ENCODE measurements around the gene MBNL1. TPM values are rescaled to one million over a fixed set of nuclear protein-coding genes. Genes with fewer than 3 reads are reported as not detected.
A peak's percentile ranks its signal among the peaks of the same experiment; 100 is the strongest.

MBNL1 gene
- total and polyA plus RNA-seq, 2 of the 13 experiments (the other 11 are each of a cell fraction or from before 2014, with no cell fraction given) = 27.1 to 55.4 TPM

DNA sequence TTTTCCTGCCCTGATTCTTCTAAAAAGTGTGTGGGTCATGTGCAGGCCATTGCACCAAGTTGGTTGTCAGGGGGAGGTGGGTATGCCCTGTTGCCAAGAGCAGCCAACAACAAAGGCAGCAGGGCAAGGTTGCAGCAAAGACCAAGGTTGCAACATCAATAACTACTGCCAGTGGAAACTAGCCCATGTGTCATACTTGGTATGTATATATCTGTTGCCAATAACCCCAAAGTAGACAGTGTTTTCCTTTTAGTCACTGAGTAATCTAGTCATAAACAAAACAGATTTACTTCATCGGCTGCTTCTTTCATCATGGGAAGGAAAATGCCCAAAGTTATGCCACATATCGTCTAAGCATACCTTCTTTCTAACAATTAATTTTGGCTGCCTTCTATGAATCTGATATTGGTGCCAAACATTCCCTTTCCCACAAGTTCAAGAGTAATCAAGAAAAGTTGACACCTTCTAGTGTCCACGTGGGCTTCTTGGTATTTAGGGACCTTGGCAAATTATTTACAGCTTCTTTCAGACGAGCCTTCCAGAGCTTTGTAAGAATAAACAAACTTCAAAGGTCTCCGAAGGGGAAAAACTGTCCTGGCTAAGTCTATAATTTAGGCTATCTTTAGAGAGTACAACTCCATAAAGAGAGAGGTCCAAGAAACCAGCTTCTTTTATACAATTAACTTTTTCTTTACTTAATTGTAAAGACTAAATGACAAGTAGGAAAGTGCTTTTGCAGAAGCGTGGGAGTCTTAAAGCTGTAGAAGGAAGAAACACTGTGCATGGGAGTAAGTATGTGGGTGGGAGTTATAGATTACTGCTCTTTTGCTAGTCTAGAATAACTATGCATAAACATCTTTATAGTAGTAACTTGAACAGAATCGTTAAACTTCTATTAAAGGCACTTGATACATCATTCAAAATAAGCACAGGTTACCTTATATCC, 10.0 kb upstream of the MBNL1 start (continued):
- TF ChIP-seq TEAD2 (CRISPR knock-in tag; IDR thresholded peaks at IDR 0.05) (no peak), ZNF546 (CRISPR knock-in tag; conservative IDR thresholded peaks at IDR 0.05) (no peak), JDP2 (CRISPR knock-in tag; IDR thresholded peaks at IDR 0.05; ENCODE audit: borderline replicate concordance) (no peak), ZNF24 (IDR thresholded peaks at IDR 0.05) (no peak), SRSF1 (optimal IDR thresholded peaks at IDR 0.05; ENCODE audit: low read depth, low read length) (no peak), ZBTB20 (CRISPR knock-in tag; IDR thresholded peaks at IDR 0.05; ENCODE audit: borderline replicate concordance, low read depth) (peak; percentile 43; the same call in 1 of the 2 replicates), KAT2B (IDR thresholded peaks at IDR 0.05; ENCODE audit: borderline replicate concordance, low read depth, low read length) (no peak), ZSCAN20 (CRISPR knock-in tag; IDR thresholded peaks at IDR 0.05; ENCODE audit: borderline replicate concordance) (no peak), ZNF224 (CRISPR knock-in tag; IDR thresholded peaks at IDR 0.05) (no peak), MLLT10 (CRISPR knock-in tag; IDR thresholded peaks at IDR 0.05) (no peak), SMC3 (IDR thresholded peaks at IDR 0.05; ENCODE audit: low read length) (peak; percentile 65), DNMT1 (CRISPR knock-in tag; IDR thresholded peaks at IDR 0.05) (no peak), FOXO1 (CRISPR knock-in tag; IDR thresholded peaks at IDR 0.05) (peak; percentile 84), NFIC (IDR thresholded peaks at IDR 0.05; ENCODE audit: low read length) (peak; percentile 38; the same call in 1 of the 2 replicates), MED13 (CRISPR knock-in tag; IDR thresholded peaks at IDR 0.05) (no peak), PCBP2 (optimal IDR thresholded peaks at IDR 0.05; ENCODE audit: low read depth, low read length, poor library complexity, severe bottlenecking) (no peak), ZNF232 (CRISPR knock-in tag; IDR thresholded peaks at IDR 0.05; ENCODE audit: borderline replicate concordance) (no peak), STAG1 (CRISPR knock-in tag; IDR thresholded peaks at IDR 0.05) (no peak), EED (CRISPR knock-in tag; IDR thresholded peaks at IDR 0.05) (no peak), NPAS2 (CRISPR knock-in tag; IDR thresholded peaks at IDR 0.05; ENCODE audit: borderline replicate concordance) (no peak), ZNF543 (CRISPR knock-in tag; IDR thresholded peaks at IDR 0.05) (no peak), ZNF337 (CRISPR knock-in tag; IDR thresholded peaks at IDR 0.05; ENCODE audit: borderline replicate concordance, low read depth) (no peak), CC2D1A (CRISPR knock-in tag; IDR thresholded peaks at IDR 0.05) (no peak), ZNF720 (CRISPR knock-in tag; IDR thresholded peaks at IDR 0.05) (no peak), SCMH1 (CRISPR knock-in tag; IDR thresholded peaks at IDR 0.05; ENCODE audit: borderline replicate concordance) (no peak)
- TF ChIP-seq, protein P1, sequence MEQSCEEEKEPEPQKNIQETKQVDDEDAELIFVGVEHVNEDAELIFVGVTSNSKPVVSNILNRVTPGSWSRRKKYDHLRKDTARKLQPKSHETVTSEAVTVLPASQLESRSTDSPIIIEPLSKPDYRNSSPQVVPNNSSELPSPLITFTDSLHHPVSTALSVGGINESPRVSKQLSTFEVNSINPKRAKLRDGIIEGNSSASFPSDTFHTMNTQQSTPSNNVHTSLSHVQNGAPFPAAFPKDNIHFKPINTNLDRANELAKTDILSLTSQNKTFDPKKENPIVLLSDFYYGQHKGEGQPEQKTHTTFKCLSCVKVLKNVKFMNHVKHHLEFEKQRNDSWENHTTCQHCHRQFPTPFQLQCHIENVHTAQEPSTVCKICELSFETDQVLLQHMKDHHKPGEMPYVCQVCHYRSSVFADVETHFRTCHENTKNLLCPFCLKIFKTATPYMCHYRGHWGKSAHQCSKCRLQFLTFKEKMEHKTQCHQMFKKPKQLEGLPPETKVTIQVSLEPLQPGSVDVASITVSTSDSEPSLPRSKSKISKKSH (CRISPR knock-in tag; IDR thresholded peaks at IDR 0.05; ENCODE audit: borderline replicate concordance) = no peak
- TF ChIP-seq, protein P2, sequence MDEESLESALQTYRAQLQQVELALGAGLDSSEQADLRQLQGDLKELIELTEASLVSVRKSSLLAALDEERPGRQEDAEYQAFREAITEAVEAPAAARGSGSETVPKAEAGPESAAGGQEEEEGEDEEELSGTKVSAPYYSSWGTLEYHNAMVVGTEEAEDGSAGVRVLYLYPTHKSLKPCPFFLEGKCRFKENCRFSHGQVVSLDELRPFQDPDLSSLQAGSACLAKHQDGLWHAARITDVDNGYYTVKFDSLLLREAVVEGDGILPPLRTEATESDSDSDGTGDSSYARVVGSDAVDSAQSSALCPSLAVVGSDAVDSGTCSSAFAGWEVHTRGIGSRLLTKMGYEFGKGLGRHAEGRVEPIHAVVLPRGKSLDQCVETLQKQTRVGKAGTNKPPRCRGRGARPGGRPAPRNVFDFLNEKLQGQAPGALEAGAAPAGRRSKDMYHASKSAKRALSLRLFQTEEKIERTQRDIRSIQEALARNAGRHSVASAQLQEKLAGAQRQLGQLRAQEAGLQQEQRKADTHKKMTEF (CRISPR knock-in tag; IDR thresholded peaks at IDR 0.05) = peak; percentile 64; the same call in 1 of the 2 replicates
- TF ChIP-seq, protein P3, sequence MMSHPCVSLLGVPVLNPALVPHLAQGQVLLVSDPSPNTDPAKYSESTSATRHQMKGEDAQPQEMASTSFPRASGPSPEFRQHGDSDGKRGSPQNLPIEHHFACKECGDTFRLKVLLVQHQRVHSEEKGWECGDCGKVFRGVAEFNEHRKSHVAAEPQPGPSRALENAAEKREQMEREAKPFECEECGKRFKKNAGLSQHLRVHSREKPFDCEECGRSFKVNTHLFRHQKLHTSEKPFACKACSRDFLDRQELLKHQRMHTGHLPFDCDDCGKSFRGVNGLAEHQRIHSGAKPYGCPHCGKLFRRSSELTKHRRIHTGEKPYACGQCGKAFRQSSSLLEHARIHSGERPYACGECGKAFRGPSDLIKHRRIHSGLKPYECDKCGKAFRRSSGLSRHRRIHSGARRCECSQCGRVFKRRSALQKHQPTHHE (CRISPR knock-in tag; IDR thresholded peaks at IDR 0.05; ENCODE audit: borderline replicate concordance) = no peak
